H1 (cell line): ENCODE measurements around the gene EGFLAM. TPM values are rescaled to one million over a fixed set of nuclear protein-coding genes. Genes with fewer than 3 reads are reported as not detected.

Source experiments
- KDM1A ChIP-seq: fragments of 200-600, 300-600 bp; sonication (generic); IDR thresholded peaks from 2 replicates; pipeline ENCODE4 v1.7.1; 2016; ENCODE audit warnings: mild to moderate bottlenecking, low read length, borderline replicate concordance
- MAFK ChIP-seq: IDR thresholded peaks from 2 replicates; pipeline ENCODE4 v1.6.1; 2012; ENCODE audit warnings: low read depth, mild to moderate bottlenecking, improper control_type of control experiment, low read length
- SIRT6 ChIP-seq: IDR thresholded peaks from one replicate; pipeline ENCODE4 v1.7.1; 2012; ENCODE audit warnings: low read length, inconsistent platforms
- TCF12 ChIP-seq: IDR thresholded peaks from 2 replicates; pipeline ENCODE4 v1.6.1; 2011; ENCODE audit warnings: low read depth, mild to moderate bottlenecking, low read length
- TEAD4 ChIP-seq: IDR thresholded peaks from 2 replicates; pipeline ENCODE4 v1.6.1; 2012; ENCODE audit warnings: low read depth, low read length, inconsistent platforms, mixed read lengths
- polyA plus RNA-seq, 7 experiments: library from polyadenylated mRNA; depleted of rRNA in 3 of 7; stranded (reverse) in 5 of 7; unstranded in 2 of 7; fragments of >200 nt in 5 of 7; fragments of 200-250 nt in 2 of 7; gene quantifications; 1 replicate in 5 of 7; 2 replicates in 1 of 7; 4 replicates in 1 of 7; pipeline versions ENCODE4 v1.2.1 to v1.2.3, GENCODE V29; 2011 to 2013; ENCODE audit warnings: missing spikeins in 2 of 7, mixed read lengths in 2 of 7
- total RNA-seq: library from RNA; stranded (reverse); fragmentation: NEBNext Ultra II Directional; extraction: Animal tissue kit (Norgen Biotek cat#: 25700); gene quantifications from 2 replicates; pipeline ENCODE4 v1.2.1, GENCODE V29; 2021

EGFLAM gene
- total and polyA plus RNA-seq, 2 of the 8 experiments (the other 6 are each of a cell fraction or from before 2014, with no cell fraction given), result 0.20 to 0.24 TPM

DNA sequence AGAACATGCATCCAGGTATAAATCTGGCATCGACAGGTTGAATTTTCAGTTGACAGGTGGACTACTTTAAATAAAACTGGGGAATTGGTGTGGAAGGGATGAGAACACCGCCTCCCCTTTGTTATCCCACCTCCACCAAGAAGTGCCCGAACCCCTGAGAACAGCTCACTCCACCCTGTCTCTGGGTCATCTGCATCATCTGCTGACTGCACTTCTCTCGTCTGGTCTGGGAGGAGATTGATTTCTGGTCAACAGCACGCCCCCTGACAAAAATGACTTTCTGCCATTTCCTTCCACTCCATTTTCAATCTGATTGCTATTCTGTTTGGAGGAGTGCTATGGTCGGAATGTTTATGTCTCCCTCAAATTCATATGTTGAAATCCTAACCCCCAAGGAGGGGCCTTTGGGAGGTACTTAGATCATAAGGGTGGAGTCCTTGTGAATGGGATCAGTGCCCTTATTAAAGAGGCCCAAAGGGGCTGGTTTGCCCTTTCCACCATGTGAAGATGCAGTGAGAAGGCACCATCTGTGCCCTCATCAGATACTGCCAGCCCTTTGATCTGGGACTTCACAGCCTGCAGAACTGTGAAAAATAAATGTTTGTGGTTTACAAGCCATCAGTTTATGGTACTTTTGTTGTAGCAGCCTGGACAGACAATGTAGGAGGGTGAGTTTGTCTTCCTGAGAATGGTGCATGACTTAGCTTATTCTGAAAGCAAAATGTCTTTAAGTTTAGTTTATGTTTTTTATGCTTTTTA, 145.7 kb downstream of the EGFLAM start (continued):
- no peak for TF ChIP-seq SIRT6
- no peak for TF ChIP-seq TCF12
- no peak for TF ChIP-seq MAFK
- no peak for TF ChIP-seq TEAD4
- no peak for TF ChIP-seq KDM1A
